Keratinocyte (primary cell): ENCODE results near the gene ATG9A. TPM values are rescaled to one million over a fixed set of nuclear protein-coding genes. Genes with fewer than 3 reads are reported as not detected.
"Not testable (repeated sequence)": the region's sequence is repeated elsewhere in the genome, so short reads cannot be mapped to it uniquely, and the experiment has no call there.

Source experiments
- DNase-seq: peaks from one replicate; pipeline ENCODE4 v3.0.0-alpha.2; 2011; ENCODE audit warnings: low read depth, missing footprints, low spot score
- FAIRE-seq: peaks from 2 replicates; lab custom pipeline; 2011; peaks lifted over from hg19 to GRCh38; lab: Jason Lieb, UNC
- H2AFZ ChIP-seq: 2 replicates; pipeline ENCODE4 v1.6.0; 2012; ENCODE audit warnings: low read length, control low read depth, inconsistent platforms; ENCODE audit not compliant: control insufficient read depth
- H3K27ac ChIP-seq: 2 replicates; pipeline ENCODE4 v1.5.1; 2011; ENCODE audit warnings: low read length; ENCODE audit not compliant: control insufficient read depth, insufficient read depth
- H3K27me3 ChIP-seq: 3 replicates; pipeline ENCODE4 v1.6.0; 2011; ENCODE audit warnings: low read length; ENCODE audit not compliant: control insufficient read depth, insufficient read depth; ENCODE audit errors: extremely low read depth
- H3K36me3 ChIP-seq, 2 experiments: 2 replicates in 1 of 2; 3 replicates in 1 of 2; pipeline ENCODE4 v1.5.1; 2011; ENCODE audit warnings: low read length in 2 of 2, mild to moderate bottlenecking in 1 of 2; ENCODE audit not compliant: control insufficient read depth in 2 of 2, insufficient read depth in 2 of 2; ENCODE audit errors: extremely low read depth in 1 of 2
- H3K4me1 ChIP-seq: 3 replicates; pipeline ENCODE4 v1.5.1; 2011; ENCODE audit warnings: low read length; ENCODE audit not compliant: control insufficient read depth, insufficient read depth; ENCODE audit errors: extremely low read depth
- H3K4me2 ChIP-seq: 3 replicates; pipeline ENCODE4 v1.6.0; 2011; ENCODE audit warnings: low read depth, low read length; ENCODE audit not compliant: control insufficient read depth, insufficient read depth; ENCODE audit errors: extremely low read depth
- H3K4me3 ChIP-seq, 3 experiments: fragments of 200-600 bp in 1 of 3; sonication (generic) in 1 of 3; 2 replicates in 2 of 3; 3 replicates in 1 of 3; pipeline ENCODE4 v1.5.1; 2011 to 2016; ENCODE audit warnings: low read length in 3 of 3, mild to moderate bottlenecking in 3 of 3, control low read depth in 2 of 3, inconsistent platforms in 1 of 3, low read depth in 1 of 3, mixed read lengths in 1 of 3, mixed run types in 1 of 3, moderate library complexity in 1 of 3; ENCODE audit not compliant: control insufficient read depth in 2 of 3, insufficient read depth in 2 of 3; ENCODE audit errors: extremely low read depth in 1 of 3
- H3K79me2 ChIP-seq: 2 replicates; pipeline ENCODE4 v1.6.0; 2012; ENCODE audit warnings: low read length; ENCODE audit not compliant: control insufficient read depth, insufficient read depth
- H3K9ac ChIP-seq: 3 replicates; pipeline ENCODE4 v1.6.0; 2011; ENCODE audit warnings: low read length; ENCODE audit not compliant: control insufficient read depth, insufficient read depth; ENCODE audit errors: extremely low read depth
- H3K9me1 ChIP-seq: 3 replicates; pipeline ENCODE4 v1.6.0; 2011; ENCODE audit warnings: low read length; ENCODE audit not compliant: control insufficient read depth, insufficient read depth; ENCODE audit errors: extremely low read depth
- H3K9me3 ChIP-seq: 2 replicates; pipeline ENCODE4 v1.5.1; 2012; ENCODE audit warnings: low read depth, low read length; ENCODE audit not compliant: control insufficient read depth
- H4K20me1 ChIP-seq: 3 replicates; pipeline ENCODE4 v1.6.0; 2011; ENCODE audit warnings: low read length; ENCODE audit not compliant: control insufficient read depth, insufficient read depth; ENCODE audit errors: extremely low read depth
- EZH2 ChIP-seq: IDR thresholded peaks from one replicate; pipeline ENCODE4 v1.6.1; 2012; ENCODE audit warnings: inconsistent platforms, mild to moderate bottlenecking, low read length, moderate library complexity
- dilution Hi-C: fragments of 300-500 bp; cut with MboI; formaldehyde crosslinking; loops from one replicate; pipeline ENCODE4 v1.7.0; 2020; ENCODE audit warnings: low sequenced_read_pairs; ENCODE audit not compliant: extremely low pct_ligation_motif_present
- polyA plus RNA-seq, 5 experiments: library from polyadenylated mRNA; depleted of rRNA in 3 of 5; stranded (reverse) in 3 of 5; stranded (forward) in 1 of 5; unstranded in 1 of 5; fragments of >200 nt; gene quantifications; 1 replicate in 1 of 5; 2 replicates in 3 of 5; 3 replicates in 1 of 5; pipeline versions ENCODE4 v1.2.1 to v1.2.3, GENCODE V29; 2011 to 2012; ENCODE audit warnings: missing spikeins in 2 of 5, low read depth in 1 of 5, low replicate concordance in 1 of 5
- TF ChIP-seq, protein P1 (sequence below), 3 experiments: IDR thresholded peaks in 1 of 3; conservative IDR thresholded peaks in 1 of 3; optimal IDR thresholded peaks in 1 of 3; 2 replicates in 2 of 3; 3 replicates in 1 of 3; pipeline versions ENCODE3 to v1.5.1; 2011; ENCODE audit warnings: low read length in 3 of 3, mild to moderate bottlenecking in 3 of 3, moderate library complexity in 2 of 3, control low read depth in 1 of 3, inconsistent platforms in 1 of 3; ENCODE audit not compliant: insufficient read depth in 2 of 3; ENCODE audit errors: extremely low read depth in 1 of 3

ATG9A gene
- polyA plus RNA-seq, 1 donor (not counting 4 experiments of a cell fraction or from before 2014, with no cell fraction given): 58.8 TPM

DNA sequence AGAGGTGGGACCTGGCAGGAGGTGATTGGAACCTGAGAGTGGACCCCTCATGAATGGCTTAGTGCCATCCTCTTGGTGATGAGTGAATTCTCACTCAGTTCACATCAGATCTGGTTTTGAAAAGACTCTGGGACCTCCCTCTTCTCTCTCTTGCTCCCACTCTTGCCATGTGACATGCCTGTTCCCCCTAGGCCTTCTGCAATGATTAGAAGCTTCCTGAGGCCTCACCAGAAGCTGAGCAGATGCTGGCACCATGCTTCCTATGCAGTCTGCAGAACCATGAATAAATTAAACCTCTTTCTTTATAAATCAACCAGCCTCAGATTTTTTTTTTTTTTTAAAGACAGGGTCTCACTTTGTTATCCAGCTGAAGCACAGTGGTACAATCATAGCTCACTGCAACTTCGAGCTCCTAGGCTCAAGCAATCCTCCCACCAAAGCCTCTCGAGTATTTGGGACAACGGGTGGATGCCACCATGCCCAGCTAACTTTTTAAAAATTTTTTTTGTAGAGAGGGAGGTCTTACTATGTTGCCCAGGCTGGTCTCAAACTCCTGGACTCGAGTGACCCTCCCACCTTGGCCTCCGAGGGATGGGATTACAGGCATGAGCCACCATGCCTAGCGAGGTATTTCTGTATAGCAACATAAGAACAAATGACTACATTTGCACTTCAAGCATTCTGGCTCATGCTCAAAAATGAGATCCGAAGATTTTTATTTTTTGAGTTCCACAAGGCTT is 24.8 kb downstream of the ATG9A start:
- H3K9me1 ChIP-seq: no peaks in the 10 kb centered on the region
- H4K20me1 ChIP-seq: no peaks in the 10 kb centered on the region
- H3K4me2 ChIP-seq: no peak overlapping the region
- FAIRE-seq: no peak
- dilution Hi-C loops: no loop called here
- H3K79me2 ChIP-seq: no peaks in the 10 kb centered on the region
- H3K9me3 ChIP-seq: no peaks in the 10 kb centered on the region
- peaks cover 7 to 13% of the 10 kb centered on the region in 2 experiments for H3K36me3 ChIP-seq
- H3K27me3 ChIP-seq: no peaks in the 10 kb centered on the region
- no peak overlapping the region for H2AFZ ChIP-seq
- no peak overlapping the region for H3K27ac ChIP-seq
- H3K4me1 ChIP-seq: peaks cover 16% of the 10 kb centered on the region
- TF ChIP-seq, protein P1, sequence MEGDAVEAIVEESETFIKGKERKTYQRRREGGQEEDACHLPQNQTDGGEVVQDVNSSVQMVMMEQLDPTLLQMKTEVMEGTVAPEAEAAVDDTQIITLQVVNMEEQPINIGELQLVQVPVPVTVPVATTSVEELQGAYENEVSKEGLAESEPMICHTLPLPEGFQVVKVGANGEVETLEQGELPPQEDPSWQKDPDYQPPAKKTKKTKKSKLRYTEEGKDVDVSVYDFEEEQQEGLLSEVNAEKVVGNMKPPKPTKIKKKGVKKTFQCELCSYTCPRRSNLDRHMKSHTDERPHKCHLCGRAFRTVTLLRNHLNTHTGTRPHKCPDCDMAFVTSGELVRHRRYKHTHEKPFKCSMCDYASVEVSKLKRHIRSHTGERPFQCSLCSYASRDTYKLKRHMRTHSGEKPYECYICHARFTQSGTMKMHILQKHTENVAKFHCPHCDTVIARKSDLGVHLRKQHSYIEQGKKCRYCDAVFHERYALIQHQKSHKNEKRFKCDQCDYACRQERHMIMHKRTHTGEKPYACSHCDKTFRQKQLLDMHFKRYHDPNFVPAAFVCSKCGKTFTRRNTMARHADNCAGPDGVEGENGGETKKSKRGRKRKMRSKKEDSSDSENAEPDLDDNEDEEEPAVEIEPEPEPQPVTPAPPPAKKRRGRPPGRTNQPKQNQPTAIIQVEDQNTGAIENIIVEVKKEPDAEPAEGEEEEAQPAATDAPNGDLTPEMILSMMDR (optimal IDR thresholded peaks at IDR 0.05 in 1 of 3, IDR thresholded peaks at IDR 0.05 in 1 of 3, conservative IDR thresholded peaks at IDR 0.05 in 1 of 3; ENCODE audit: extremely low read depth in 1 of 3, insufficient read depth in 2 of 3, low read length in 3 of 3): no peak
- no peak for TF ChIP-seq EZH2
- no peak overlapping the region for H3K9ac ChIP-seq
- DNase-seq: no peak
- no peak overlapping the region for H3K4me3 ChIP-seq

DNA sequence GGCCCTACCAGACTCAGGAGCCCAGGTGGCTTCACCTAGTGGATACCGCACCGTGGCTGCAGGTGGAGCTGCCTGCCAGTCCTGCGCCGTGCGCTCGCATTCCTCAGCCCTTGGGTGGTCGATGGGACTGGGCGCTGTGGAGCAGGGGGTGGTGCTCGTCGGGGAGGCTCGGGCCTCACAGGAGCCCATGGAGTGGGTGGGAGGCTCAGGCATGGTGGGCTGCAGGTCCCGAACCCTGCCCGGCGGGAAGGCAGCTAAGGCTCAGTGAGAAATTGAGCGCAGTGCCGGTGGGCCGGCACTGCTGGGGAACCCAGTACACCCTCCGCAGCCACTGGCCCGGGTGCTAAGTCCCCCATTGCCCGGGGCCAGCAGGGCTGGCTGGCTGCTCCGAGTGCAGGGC is 28.1 kb downstream of the ATG9A start:
- H3K9ac ChIP-seq, H3K36me3 ChIP-seq, H3K4me3 ChIP-seq, H3K9me1 ChIP-seq, FAIRE-seq, DNase-seq, H3K9me3 ChIP-seq, H2AFZ ChIP-seq, H3K27ac ChIP-seq, H3K4me1 ChIP-seq, H3K27me3 ChIP-seq, dilution Hi-C loops, H3K4me2 ChIP-seq, H3K79me2 ChIP-seq, H4K20me1 ChIP-seq: not testable (repeated sequence)

DNA sequence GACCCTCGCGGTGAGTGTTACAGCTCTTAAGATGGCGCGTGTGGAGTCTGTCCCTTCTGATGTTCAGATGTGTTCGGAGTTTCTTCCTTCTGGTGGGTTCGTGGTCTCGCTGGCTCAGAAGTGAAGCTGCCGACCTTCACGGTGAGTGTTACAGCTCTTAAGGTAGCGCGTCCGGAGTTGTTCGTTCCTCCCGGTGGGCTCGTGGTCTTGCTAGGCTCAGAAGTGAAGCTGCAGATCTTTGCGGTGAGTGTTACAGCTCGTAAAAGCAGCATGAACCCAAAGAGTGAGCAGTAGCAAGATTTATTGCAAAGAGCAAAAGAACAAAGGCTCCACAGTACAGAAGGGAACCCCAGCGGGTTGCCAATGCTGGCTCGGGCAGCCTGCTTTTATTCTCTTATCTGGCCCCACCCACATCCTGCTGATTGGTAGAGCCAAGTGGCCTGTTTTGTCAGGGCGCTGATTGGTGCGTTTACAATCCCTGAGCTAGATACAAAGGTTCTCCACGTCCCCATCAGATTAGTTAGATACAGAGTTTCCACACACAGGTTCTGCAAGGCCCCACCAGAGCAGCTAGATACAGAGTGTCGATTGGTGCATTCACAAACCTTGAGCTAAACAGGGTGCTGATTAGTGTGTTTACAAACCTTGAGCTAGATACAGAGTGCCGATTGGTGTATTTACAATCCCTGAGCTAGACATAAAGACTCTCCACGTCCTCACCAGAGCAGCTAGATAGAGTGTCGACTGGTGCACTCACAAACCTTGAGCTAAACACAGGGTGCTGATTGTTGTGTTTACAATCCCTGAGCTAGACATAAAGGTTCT is 28.7 kb downstream of the ATG9A start:
- FAIRE-seq, H3K4me1 ChIP-seq, H3K79me2 ChIP-seq, H3K9me3 ChIP-seq, H3K27me3 ChIP-seq, dilution Hi-C loops, H3K36me3 ChIP-seq, H4K20me1 ChIP-seq, H3K4me3 ChIP-seq, H3K9ac ChIP-seq, H3K4me2 ChIP-seq, H3K27ac ChIP-seq, H3K9me1 ChIP-seq, DNase-seq, H2AFZ ChIP-seq: not testable (repeated sequence)
